Measurements from ENCODE around the gene ACAP3.

ACAP3 gene

GRCh38 chr1:1299686-1300351 lies 7.9 kb downstream of the ACAP3 start:
- no peak for DNase-seq (ENCODE audit: low spot score)

DNA sequence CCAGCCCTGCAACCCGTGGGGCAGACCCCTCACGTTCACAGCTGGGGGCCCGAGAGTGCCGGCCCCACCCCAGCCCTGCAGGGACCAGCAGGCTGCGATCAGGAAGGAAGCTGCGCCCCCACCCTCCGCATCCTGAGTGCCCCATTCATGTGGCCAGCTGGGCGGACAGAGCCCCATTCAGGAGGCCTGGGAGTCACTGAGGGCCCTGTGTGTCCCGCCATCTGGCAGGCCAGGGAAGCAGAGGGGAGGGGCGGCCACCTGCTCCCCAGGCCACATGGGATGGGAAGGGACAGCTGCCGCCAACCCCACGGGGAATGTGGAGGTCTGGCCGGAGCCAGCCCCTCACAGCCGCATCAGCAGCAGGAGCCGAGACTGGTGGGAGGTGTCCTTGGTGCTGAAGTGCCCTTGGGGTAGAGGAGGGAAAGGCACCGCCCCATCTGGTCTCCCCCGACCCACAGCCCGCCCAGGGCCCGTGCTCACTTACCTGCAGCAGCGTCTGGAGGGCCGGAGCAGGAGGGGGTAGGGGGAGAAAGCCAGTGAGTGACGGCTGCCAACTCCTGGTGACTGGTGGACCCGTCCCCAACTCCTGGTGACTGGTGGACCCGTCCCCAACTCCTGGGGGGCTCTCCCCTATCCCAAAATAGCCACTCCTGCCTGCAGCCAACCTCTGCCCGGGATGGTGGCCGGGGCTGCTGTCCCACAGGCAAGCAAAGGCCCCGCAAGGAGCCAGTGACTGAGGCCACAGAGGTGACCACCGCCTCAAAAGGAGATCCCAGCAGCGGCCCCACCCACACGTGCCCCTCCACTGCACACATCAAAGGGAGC lies 8.7 kb downstream of the ACAP3 start:
- DNase-seq (ENCODE audit: low spot score) = no peak

DNA sequence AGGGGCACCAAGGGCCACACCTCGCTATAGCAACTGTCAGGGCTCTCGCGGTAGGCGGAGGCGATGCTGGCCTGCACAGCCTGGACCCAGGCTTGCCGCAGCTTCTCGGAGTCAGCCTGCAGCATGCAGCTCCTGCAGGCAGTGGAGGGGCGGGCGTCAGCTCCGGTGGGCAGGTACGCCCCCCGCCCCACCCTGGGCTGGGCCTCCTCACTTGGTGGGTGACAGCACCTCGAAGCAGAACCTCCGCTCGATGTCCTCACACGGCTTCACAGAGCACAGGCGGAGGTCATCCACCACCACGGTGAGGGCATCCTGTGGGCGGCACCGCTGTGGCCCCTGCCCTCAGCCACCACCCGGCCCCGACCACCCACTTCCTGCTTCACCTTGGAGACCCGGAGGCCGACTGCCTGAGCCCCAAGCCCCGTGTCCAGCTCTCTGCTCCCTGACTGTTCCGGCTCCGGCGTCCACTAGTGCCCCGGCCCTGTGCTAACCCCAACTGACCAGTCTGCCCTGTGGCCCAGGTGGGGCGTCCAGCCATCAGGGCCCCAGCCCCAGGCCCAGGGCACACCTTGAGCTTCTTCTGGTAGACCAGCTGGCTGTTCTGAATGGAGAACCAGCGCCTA lies 9.8 kb downstream of the ACAP3 start:
- no peak for DNase-seq (ENCODE audit: low spot score)

DNA sequence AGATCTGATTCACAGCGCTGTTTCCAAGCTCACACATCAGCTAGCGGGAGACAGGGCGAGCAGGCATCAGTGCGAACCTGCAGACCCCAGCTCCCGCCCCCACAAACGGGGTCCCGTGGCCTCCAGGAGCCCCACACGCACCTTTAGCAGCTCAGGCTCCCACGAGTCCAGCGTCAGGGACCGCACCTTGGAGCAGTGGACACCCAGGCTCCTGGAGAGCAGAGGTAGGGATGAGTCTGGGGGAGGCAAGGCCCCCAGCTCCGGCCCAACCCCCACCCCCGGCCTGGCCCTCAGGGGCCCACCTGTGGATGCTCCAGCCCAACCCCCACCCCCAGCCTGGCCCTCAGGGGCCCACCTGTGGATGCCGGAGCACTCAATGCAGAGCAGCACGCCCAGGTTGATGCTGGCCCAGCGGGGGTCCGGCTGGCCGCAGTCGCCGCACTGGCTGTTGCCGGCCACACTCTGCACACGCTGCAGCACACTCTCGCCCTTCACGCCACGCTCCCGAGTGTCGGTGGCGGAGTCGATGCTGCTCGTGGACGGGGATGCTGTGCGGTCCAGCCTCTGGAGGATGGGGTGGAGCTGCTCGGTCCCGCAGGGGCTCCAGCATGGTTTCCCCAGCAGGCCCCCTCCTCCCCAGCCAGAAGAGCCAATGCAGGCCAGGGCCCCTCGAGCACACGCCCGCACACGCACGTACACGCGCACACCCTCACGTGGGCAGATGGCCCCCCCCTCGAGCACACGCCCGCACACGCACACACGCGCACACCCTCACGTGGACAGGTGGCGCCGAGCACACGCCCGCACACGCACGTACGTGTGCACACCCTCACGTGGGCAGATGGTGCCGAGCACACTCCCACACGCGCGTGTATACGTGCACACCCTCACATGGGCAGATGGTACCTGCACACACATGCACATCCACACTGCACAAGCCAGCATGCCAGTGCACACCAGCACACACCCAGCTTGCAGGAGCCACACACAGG lies 11.4 kb downstream of the ACAP3 start:
- DNase-seq (ENCODE audit: low spot score) = no peak

GRCh38 chr1:1295154-1295923 lies 12.4 kb downstream of the ACAP3 start:
- DNase-seq (ENCODE audit: low spot score) = no peak

DNA sequence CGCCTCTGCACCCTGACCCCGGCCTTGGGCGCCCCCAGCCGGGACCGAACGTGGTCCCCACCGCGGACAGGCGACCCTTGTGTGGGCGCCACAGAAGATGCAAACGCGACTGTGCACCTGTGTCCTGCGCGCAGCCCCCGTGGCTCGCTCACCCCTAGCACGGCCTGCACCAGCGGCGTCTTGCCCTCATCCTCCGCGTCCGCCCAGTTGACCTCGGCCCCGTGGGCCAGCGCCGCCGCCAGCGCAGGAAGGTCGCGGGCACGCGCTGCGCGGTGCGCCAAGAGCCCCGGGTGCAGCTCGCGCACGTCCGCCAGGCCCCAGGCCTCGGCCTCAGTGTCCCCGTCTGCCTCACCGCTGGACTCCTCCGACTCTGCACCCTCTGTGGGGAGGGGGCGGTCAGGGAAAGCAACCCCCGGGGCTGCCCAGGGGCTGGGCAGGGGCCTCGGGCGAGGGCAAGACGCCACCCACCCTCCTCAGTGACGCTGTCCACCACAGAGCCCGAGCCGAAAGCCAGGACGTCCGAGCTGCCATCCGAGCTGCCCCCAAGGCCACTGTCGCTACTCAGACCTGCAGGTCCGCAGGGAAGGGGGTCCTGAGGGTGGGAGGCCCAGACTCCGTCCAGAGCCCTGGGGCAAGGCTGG lies 13.4 kb downstream of the ACAP3 start:
- DNase-seq (ENCODE audit: low spot score) = no peak

DNA sequence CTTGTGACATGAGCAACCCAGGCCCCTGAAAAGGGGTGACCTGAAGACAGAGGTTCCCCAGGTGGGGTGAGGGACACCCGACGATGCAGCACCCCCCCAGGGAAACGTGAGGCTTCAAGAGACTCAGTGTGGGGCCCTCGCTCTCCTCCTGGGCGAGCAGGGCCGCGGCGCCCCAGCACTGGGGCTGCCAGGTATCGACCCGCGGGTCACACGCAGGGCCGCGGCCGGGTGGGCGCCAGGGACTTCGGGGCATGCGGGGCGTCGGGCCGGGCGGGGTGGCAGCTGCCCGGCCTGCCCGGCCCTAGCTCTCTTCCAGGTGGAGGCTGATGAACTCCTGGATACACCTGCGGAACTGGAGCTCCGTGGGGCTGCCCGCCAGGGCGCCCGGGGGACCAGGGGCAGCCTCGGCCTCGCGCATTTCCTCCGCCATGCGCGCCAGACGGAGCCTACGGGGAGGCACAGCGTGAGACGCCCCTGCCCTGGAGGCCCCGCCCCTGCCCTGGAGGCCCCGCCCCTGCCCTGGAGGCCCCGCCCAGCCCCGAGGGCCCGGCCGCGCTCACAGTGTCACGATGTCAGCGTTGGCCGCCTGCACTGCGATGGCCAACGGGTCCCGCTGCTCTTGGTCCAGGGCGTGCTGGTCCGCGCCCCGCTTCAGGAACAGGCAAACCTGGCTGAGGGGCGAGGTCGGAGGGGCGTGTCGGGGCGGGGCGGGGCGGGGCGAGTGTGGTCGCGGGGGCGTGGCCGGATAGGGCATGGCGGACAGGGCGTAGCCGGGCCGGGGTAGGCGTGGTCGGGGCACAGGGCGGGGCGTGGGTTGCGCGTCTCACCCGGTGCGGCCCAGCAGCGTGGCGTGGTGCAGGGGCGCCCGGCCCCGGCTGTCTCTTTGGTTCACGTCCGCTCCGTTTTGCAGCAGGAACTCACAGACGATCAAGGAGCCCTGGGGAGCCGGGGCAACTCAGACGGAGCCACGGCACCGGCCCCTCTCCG lies 14.2 kb downstream of the ACAP3 start:
- no peak for DNase-seq (ENCODE audit: low spot score)

DNA sequence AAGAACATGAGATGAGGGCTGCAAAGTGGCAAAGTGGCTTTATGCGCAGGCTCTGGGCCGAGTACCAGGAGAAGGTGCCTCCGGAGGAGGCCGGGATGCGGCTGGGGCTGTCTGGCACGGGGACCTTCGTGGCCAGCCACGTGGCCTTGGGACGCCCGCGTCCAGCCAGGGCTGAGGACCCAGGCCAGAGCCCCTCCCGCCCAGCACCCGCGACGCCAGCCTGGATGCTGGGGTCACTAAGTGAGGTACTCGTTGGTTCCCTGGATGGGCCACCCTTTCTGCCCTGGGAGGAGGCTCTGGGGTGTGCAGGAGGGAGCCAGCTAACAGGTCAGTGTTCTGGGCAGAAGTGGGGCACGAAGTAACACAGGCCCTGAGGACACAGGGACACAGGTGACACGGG lies 14.9 kb downstream of the ACAP3 start:
- DNase-seq (ENCODE audit: low spot score) = no peak

GRCh38 chr1:1292442-1292779 lies 15.3 kb downstream of the ACAP3 start:
- DNase-seq (ENCODE audit: low spot score) = no peak

DNA sequence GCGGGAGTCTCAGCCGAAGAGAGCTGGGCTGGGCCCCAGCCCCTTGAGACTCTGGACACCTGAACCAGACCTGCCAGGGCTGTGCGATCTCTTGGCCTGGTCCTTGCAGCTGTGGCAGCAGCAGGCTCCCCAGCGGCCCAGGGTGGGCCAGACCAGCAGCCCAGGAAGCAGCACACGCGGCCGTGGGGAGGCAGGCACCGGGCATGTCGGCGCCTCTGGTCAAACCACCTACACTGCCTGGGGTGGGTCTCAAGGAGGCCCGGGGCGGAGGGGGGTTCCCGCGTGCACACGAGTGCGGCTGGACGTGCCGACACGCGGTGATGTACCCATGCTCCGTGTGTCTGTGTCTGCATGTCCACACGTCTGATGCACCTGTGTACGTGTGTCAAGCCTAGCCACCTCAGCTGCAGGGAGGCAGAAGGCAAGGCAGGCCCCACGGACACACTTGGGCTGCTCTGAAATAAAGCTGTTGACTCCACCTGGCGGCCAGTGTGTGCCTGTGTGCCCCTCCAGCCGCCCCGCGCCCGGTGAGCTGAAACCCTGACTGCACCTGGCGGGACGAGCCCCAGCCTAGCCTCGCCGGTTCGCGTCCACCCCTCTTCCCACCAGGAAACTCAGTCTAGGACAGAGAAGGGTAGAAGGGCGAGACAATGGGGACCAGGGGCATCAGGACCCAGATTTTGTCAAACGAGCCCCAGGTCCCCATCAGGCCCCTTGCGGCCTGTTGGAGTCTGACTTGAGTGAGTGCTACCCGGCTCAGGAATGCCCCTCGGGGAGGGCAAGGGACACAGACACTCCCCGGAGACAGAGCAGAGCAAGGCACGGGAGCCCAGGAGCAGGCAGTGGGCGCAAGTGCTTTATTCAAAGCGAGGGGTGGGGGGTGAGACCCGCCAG lies 15.9 kb downstream of the ACAP3 start:
- DNase-seq (ENCODE audit: low spot score) = peak; percentile 61

GRCh38 chr1:1291023-1291528 lies 16.7 kb downstream of the ACAP3 start:
- DNase-seq (ENCODE audit: low spot score) = no peak

- DNase-seq (ENCODE audit: low spot score) = peak; percentile 53
Measured at GRCh38 chr1:1290238-1290731, 17.4 kb downstream of the ACAP3 start.

GRCh38 chr1:1287288-1288110 lies 20.2 kb downstream of the ACAP3 start:
- no peak for DNase-seq (ENCODE audit: low spot score)

- no peak for DNase-seq (ENCODE audit: low spot score)
Measured at GRCh38 chr1:1286313-1287261, 21.1 kb downstream of the ACAP3 start.

DNA sequence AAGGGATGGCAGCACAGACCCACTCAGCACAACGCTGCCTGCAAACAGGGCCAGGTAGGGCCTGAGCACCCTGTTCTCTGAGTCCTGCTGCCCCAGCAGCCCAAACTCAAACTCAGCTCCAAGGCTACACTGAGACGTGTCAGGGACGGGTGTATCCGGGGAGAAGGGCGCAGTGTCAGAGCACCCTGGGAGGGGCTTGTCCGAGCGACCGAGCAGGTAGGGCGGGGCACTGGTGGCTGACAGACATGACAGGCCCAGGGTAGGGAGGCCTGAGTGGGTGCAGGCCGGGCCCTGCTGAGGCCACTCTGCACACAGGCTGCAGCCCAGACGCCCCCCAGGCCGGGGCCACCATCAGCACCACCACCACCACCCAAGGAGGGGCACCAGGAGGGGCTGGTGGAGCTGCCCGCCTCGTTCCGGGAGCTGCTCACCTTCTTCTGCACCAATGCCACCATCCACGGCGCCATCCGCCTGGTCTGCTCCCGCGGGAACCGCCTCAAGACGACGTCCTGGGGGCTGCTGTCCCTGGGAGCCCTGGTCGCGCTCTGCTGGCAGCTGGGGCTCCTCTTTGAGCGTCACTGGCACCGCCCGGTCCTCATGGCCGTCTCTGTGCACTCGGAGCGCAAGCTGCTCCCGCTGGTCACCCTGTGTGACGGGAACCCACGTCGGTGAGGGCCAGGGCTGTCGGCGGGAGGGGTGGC lies 22.0 kb downstream of the ACAP3 start:
- no peak for DNase-seq (ENCODE audit: low spot score)
